NOMO-1 treated with dmso at 0.1 percent for 144 hours (cell line): ENCODE measurements around the gene BAZ1B.
"Not testable (repeated sequence)": the region's sequence is repeated elsewhere in the genome, so short reads cannot be mapped to it uniquely, and the experiment has no call there.

ENCODE experiments used
- DNase-seq: peaks from one replicate; lab custom pipeline; 2025; ENCODE audit not compliant: unreplicated experiment; lab: John Stamatoyannopoulos, UW

BAZ1B gene

DNA sequence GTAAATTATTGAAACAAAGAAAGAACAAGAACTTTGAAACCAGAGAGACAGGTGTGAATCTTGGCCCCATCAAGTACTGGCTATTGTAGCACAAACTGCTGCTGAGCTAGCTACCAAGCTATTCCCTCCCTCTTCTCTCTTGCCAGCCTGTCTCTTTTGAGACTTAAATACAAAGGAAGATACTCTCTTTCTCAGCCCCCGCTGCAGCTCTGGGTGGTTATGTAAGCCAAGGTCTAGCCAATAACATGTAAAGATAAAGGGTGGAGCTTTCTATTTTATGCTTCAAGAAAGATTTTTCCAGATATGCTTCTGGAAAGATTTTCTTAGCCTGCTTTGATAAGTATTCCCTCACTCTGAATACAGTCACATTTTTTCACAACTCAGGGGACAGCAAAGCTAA, 17.2 kb downstream of the BAZ1B start:
- DNase-seq: no peak

DNA sequence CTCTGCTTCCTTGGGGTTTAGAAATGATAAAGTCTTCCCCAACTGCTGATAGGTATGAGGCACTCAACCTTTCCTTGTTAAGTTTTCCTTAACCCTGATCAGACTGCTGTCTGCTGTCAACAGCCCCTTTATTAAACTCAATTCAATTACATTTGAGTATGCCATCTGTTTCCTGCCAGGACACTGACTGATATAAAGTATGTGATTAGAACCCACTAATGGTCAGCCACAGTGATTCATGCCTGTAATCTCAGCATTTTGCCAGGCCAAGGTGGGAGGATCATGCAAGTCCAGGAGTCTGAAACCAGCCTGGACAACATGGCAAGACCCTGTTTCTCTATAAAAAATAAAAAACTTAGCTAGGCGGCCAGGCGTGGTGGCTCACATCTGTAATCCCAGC, 18.1 kb downstream of the BAZ1B start:
- no peak for DNase-seq

DNA sequence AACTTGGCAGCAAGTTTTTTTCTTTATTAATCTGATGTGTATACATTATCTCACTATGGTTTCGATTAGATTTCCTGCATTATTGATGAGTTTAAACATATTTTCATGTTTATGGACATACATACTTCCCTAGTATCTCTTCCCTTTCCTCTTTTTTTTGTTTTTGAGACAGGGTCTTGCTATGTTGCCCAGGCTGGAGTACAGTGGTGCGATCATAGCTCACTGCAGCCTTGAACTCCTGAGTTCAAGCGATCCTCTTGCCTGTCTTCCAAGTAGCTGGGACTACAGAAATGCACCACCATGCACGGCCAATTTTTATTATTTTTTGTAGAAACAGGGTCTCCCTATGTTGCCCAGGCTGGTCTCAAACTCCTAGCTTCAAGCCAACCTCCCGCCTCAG, 18.9 kb downstream of the BAZ1B start:
- no peak for DNase-seq

DNA sequence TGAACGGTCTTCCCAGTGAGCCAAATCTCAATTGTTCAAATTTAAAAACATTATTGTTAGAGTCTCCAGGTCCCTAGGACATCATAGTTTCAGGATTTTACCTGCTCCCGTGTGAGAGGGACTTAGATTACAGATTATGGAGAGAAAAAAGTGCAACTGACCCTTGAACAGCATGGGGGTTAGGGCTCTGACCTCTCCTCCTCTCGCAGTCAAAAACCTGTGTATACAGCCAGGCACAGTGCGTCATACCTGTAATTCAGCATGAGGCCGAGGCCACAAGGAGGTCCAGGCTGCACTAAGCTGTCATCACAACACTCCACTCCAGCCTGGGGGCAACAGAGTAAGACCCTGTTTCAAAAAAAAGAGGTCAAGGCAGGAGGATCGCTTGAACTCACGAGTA, 25.5 kb downstream of the BAZ1B start:
- no peak for DNase-seq

DNA sequence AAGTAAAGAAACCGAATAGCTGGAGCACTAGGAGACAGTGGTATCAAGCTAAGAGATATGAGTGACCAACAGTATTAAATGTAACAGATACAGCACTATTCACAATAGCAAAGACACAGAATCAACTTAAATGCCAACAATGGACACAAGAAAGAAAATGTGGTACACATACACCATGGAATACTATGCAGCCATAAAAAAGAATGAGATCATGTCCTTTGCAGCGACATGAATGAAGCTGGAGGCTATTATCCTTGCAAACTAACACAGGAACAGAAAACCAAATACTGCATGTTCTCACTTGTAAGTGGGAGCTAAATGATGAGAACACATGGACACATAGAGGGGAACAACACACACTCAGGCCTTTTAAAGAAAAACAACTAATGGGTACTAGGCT, 26.6 kb downstream of the BAZ1B start:
- not testable (repeated sequence) for DNase-seq

DNA sequence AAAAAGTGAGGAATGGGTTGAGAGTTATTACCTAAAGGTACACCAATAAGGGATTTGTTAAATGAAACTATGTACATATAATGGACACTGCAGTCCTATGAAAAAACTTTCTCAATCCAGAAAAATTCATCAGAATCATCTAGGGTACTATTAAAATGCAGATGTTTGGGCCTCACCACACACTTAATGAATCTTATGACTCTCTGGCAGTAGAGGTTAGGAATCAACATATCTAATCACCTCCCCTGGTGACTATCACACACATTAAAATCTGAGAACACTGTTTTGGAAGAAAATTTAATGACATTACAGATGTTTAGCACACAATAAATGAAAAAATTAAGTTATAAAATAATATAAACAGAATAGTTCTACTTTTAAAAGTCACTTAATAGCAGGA, 32.1 kb downstream of the BAZ1B start:
- no peak for DNase-seq

DNA sequence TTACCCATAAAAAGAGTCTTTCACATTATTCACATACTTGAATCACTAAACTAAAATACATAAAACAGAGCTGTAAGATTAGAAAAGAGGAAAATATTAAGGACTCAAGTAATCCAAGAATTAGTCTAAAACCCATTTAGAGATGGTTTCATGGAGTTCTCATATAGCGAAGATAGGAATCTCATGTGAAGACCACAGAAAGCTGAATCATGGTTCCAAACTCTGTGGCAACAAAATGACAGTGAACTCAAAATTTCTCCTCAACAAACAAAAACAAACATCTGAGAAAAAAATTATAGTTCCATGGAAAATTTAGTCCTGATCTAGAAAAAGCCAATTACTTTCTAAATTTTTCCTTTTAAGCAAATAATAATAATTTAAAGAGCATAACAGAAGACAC, 34.6 kb downstream of the BAZ1B start:
- DNase-seq: no peak

DNA sequence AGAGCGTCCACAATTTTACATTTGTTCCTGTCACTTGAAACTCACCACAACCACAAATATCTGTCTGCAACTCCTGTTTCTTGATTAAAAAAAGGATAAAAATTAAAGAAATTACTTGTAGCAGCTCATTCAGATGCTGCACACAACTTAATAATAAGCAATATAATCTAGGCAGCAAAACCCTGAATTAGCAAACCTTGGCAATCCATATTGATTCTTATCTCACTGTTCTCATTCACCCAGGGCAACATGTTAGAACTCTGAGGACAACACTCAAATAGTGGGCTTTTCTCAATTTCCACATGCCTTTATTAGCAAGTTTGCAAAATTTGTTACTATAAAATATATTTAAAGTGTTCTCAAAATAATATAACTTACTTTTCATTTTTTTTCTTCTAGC, 38.9 kb downstream of the BAZ1B start:
- DNase-seq: no peak

DNA sequence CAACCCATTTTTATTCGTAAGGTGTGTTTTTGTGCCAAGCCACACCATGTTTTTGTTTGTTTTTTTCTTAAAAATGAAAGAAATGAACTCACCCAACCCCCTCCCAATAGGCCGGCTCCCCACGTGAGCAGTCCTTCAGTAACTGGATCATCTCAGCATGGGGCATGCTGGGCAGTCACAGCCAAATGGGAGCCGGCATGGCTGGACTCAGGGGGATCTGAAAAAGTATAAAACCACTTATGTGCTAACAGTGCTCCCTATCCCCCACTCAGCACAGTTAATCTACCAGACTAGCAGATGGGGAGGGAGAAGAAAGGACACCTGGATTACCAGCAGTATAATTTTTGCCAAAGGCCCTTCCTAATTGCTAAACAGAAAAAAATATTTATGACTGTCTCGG, 39.3 kb downstream of the BAZ1B start:
- no peak for DNase-seq

DNA sequence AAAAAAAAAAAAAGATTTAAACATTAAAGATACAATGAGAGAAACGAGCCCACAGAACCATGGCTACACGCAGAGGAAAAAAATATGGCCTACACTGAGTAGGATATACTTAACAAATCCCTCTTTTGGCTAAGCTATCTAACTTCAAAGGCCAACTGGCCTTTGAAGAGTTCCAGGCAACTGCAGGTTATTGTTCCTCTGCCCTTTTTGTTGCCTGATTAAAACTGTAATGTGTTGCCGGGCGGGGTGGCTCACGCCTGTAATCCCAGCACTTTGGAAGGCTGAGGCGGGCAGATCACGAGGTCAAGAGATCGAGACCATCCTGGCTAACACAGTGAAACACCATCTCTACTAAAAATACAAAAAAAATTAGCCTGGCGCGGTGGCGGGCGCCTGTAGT, 40.6 kb downstream of the BAZ1B start:
- not testable (repeated sequence) for DNase-seq

DNA sequence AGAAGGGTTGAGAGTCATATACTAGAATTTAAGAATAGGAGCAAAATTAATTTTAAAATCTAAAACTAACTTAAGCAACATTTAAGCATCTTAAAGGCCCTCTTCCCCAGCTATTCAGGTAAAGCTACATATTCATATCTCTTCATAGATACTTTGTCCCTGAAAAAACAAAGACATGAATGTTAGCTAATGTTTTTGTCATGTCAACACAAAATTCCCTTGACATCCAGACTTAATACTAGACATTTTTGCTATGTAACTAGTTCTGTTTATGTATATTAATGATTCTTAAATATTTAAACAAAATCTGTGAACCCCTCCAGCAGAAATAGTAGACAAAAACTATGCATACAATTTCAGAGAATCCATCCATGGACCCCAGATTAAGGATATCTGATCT, 43.5 kb downstream of the BAZ1B start:
- no peak for DNase-seq

DNA sequence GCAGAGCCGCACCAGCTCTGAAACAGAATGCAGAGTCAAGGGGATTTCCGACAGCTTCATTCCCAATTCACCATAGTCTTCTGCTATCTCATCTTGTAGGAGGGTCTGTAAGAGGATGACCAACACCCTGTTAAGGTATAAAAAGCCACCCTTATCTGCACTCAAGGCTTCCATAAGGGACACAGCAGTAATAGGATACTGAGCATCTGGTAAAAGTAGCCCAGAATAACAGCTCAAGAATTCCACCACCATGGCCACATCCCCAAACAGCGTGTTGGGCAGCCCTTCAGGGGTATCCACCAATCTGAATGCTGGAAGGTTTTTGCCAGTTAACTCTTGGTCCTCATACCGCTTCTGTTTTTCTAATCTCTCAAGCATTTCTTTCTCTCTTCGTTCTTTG, 44.7 kb downstream of the BAZ1B start:
- DNase-seq: no peak

DNA sequence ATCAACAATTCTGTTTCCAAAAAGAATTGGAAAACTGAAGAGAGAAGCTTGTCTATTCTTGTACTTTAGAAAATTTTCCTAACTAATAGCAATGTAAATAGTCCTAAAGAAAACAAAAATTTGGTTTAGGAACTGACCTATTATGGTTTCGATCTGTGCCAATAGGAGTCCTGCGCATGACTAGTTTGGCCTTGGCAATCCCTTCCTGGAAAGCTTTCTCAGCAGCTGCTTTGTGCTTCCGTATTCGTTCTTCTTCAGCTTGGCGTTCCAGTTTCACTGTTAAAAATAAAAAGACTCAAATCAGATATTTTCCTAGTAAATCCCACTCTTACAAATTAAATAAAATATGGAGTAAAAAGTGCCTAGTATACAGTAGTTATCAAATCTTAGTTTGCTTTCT, 51.9 kb downstream of the BAZ1B start:
- DNase-seq: no peak

DNA sequence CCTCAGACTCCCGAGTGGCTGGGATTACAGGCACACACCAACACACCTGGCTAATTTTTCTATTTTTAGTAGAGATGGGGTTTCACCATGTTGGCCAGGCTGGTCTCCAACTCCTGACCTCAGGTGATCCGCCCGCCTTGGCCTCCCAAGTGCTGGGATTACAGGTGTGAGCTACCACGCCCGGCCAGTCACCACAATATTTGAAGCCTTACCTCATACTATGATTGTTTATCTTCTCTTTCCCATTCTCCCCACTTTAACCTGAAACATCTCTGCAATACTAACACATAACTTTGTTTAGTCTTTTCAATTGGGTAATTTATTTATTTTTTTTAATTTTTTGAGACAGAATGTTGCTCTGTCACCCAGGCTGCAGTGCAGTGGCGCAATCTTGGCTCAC, 55.0 kb downstream of the BAZ1B start:
- DNase-seq: not testable (repeated sequence)

DNA sequence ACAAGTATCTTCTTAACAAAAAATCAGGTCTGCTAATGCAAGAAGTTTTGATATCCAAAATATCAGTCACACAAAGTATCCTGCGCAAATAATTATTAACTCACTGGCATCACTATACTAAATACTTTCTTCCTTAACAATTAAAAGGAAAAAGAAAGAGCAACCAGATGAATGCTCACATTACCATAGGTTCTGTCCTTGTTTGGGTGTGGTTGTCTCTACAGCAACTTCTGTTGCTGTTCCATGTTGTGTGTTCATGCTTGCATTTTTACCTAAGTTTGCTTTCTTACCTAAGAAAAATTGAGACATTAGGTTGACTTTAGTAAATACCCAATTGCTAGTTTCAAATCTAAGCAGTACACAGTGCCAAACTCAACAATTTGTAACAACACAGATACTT, 56.0 kb downstream of the BAZ1B start:
- no peak for DNase-seq

DNA sequence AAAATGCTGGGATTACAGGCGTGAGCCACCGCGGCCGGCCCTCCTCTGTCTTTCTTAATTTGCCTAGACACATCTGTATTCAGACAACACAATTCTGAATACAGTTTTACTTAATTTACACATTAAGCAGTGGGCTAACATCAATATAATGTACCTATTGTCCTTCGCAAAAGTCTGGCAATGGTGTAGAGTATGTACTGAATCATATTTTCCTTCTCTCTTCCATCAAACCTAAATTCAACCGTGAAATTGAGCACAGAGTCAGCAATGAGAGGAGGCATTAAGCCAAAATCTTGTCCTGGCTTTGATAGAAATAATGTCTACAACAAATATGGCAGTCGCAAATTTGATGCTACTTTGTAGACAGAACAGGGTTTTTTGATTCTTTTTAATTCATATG, 58.1 kb downstream of the BAZ1B start:
- DNase-seq: no peak

DNA sequence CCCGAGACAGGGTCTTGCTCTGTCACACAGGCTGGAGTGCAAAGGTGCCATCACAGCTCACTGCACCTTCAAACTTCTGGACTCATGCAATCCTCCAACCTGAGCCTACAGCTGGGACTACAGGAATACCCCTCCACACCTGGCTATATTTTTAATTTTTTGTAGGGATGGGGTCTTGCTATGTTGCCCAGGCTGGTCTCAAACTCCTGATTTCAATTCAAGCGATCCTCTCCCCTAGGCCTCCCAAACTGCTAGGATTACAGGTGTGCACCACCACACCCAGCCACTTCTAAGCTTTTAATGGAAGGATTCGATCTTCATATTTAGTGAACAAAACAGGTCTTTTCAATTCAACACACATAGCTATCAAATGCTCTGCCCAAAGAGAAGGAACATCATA, 58.8 kb downstream of the BAZ1B start:
- DNase-seq: no peak

DNA sequence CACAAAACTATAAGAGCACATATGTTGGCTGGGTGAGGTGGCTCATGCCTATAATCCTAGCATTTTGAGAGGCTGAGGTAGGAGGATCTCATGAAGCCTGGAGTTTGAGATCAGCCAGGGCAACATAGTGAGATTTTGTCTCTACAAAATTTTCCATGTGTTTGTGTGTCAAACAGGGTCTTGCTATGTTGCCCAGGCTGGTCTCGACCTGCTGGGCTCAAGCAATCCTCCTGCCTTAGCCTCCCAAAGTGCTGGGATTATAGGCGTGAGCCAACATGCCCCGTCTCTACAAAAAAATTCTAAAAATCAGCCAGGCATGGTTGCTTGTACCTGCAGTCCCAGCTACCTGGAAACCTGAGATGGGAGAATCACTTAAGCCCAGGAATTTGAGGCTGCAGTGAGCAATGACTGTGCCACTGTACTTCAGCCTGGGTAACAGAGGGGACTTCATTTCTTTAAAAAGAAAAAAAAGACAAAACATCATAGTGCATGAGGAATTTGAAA, 60.3 kb downstream of the BAZ1B start:
- no peak for DNase-seq

DNA sequence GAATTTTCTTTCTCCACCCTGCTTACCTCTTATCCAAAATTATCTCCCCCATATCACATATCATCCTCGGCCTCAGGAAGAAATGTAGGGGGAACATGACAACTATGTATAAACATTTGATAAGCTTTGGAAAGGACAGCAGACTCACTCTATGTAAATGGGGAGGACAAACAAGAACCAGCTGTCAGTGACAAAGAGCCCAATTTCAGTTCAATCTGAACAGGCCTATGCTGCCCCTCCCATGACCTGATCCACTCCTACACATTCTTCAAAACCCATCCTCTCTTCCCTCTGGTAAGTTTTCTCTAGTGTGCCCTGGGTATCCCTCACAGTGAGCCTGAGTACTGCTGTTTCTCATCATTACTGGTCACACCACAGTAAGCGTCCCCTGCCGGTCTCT, 67.7 kb downstream of the BAZ1B start:
- no peak for DNase-seq

DNA sequence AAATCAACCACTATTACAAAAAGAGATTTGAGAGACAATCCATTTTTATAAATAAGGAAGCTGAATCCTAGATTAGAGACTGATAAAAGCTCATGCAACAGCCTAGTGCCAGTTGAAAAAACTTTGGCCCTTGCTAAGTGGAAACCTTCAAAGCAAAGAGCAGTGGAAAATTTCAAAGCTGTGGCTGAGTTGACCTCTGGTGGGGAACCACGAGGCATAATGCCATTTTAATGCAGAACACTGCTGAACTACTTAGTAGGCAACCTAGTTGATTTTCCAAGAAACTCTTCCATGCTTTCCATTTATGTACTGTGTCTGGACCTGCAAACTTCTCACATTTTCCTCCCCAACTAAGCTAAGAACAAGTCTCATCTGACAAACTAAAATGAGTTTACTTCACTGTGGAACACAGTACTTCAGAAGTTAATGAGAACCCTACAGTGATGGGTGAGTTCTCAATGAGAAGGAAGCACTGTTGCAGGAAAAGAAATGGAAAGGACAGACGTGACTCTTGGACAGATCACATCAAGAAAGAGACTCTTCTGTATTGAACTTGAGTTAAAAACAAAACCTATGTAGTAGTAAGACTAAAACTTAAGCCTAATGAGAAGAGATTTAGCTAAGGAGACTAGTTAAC, 69.0 kb downstream of the BAZ1B start:
- no peak for DNase-seq

DNA sequence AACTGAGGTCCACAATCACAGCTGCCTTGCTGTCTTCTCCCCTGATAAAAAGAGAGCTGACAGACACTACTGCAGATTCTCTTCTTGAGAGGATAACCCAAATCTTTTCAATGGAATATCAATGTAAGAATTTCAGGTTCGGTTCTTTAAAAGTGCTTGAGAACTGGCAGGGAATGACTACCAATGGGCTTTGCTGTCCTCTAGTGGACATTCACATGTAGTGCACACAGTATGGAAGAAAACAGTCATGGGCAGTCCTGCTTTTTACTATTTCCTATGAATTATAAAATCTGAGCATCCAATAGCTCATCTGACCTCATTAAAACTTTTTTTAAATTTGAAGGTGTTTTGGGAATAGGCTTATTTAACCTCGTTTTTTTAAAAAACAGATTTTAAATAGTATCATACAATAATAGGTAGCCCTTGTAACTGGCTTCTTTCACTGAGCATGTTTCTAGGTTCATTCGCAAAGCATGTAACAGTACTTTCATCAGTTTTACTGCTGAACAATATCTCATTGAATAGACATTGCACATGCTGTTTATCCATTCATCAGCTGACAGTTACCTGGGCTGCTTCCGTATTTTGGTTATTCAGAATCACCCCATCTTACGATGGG, 70.2 kb downstream of the BAZ1B start:
- DNase-seq: peak; percentile 69

DNA sequence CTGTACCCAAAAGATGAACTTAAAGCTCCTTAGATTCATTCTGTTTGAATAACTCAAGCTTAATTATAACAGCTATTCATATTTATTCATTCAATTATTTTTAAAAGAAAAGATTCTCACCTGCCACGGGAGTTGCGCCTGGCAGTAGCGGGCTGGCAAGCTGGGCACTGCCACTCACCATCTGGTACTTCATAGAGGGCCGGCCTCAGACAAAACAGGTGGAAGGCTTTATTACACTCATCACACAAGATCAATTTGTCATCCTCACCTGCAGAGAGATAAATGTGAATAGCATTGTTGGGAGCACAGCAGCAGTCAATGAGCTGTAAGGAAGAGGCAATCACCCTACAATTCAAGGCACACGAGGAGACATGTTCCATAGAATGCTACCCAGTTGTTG, 72.7 kb downstream of the BAZ1B start:
- no peak for DNase-seq

DNA sequence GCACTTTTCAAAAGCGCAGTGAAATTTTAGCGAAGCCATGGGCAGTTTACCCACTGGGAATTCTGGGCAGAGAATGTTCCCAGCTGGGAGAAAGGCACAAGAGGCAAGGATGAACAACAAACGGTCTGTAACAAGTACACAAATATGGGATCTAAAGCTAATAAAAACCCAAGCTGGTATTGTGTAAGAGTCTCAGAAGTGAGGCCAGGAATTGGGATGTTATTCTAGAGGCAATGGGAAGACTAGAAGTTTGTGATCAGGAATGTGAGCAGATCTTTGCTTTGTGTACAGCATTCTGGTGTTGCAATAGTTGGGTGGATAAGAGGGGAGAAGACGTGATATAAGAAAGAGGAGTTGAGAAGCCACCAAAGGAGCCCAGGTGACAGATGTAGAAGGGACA, 73.5 kb downstream of the BAZ1B start:
- no peak for DNase-seq
